ENCODE results near the gene DDB1.
"Not testable (repeated sequence)": the region's sequence is repeated elsewhere in the genome, so short reads cannot be mapped to it uniquely, and the experiment has no call there.

GRCh38 chr11:61252332-61252731 lies 80.6 kb downstream of the DDB1 start:
- TF ChIP-seq, protein P1, sequence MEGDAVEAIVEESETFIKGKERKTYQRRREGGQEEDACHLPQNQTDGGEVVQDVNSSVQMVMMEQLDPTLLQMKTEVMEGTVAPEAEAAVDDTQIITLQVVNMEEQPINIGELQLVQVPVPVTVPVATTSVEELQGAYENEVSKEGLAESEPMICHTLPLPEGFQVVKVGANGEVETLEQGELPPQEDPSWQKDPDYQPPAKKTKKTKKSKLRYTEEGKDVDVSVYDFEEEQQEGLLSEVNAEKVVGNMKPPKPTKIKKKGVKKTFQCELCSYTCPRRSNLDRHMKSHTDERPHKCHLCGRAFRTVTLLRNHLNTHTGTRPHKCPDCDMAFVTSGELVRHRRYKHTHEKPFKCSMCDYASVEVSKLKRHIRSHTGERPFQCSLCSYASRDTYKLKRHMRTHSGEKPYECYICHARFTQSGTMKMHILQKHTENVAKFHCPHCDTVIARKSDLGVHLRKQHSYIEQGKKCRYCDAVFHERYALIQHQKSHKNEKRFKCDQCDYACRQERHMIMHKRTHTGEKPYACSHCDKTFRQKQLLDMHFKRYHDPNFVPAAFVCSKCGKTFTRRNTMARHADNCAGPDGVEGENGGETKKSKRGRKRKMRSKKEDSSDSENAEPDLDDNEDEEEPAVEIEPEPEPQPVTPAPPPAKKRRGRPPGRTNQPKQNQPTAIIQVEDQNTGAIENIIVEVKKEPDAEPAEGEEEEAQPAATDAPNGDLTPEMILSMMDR (conservative IDR thresholded peaks at IDR 0.05; ENCODE audit: low read depth, low read length): not testable (repeated sequence)
- not testable (repeated sequence) for TF ChIP-seq EZH2phosphoT487 (IDR thresholded peaks at IDR 0.05; ENCODE audit: borderline replicate concordance, low read length); EZH2 (IDR thresholded peaks at IDR 0.05; ENCODE audit: low read length, unreplicated experiment)
